Fibroblast of pulmonary artery (primary cell): ENCODE measurements around the gene TMOD1.

Experiments used
- DNase-seq: peaks from one replicate; pipeline ENCODE4 v3.0.0-alpha.2; 2010; ENCODE audit warnings: low read depth
- H3K4me3 ChIP-seq: replicated peaks from 2 replicates; pipeline ENCODE4 v1.5.1; 2011; ENCODE audit warnings: low read depth, mild to moderate bottlenecking, control low read depth, low read length, moderate library complexity
- CTCF ChIP-seq: IDR thresholded peaks from 2 replicates; pipeline ENCODE4 v1.5.1; 2011; ENCODE audit warnings: mild to moderate bottlenecking, control low read depth, low read length, inconsistent platforms; ENCODE audit errors: missing control alignments

Gene TMOD1

GRCh38 chr9:97534961-97535594, 33.6 kb downstream of the TMOD1 start:
- no peak for TF ChIP-seq CTCF
- H3K4me3 ChIP-seq, result no peak overlapping the region
- DNase-seq, result no peak

- DNase-seq, result no peak
- H3K4me3 ChIP-seq, result no peak overlapping the region
- TF ChIP-seq CTCF, result no peak
Measured at GRCh38 chr9:97535771-97536170, 34.3 kb downstream of the TMOD1 start.

- no peak overlapping the region for H3K4me3 ChIP-seq
- DNase-seq, result no peak
- no peak for TF ChIP-seq CTCF
Measured at GRCh38 chr9:97536480-97536879, 35.0 kb downstream of the TMOD1 start.

GRCh38 chr9:97543561-97543960, 42.1 kb downstream of the TMOD1 start:
- TF ChIP-seq CTCF, result no peak
- H3K4me3 ChIP-seq, result no peak overlapping the region
- DNase-seq, result no peak

GRCh38 chr9:97545486-97545885, 44.0 kb downstream of the TMOD1 start:
- no peak for DNase-seq
- TF ChIP-seq CTCF, result no peak
- no peak overlapping the region for H3K4me3 ChIP-seq

- TF ChIP-seq CTCF, result no peak
Measured at GRCh38 chr9:97547098-97547829, 45.8 kb downstream of the TMOD1 start.

GRCh38 chr9:97548379-97548778, 46.9 kb downstream of the TMOD1 start:
- TF ChIP-seq CTCF, result no peak
- no peak overlapping the region for H3K4me3 ChIP-seq
- no peak for DNase-seq

More at GRCh38 chr9:97547098-97547829, 45.8 kb downstream of the TMOD1 start:
- no peak for DNase-seq
- no peak overlapping the region for H3K4me3 ChIP-seq
